Loucy (cell line): Measurements from ENCODE around the gene SERPINA5.

Experiments
- H2AFZ ChIP-seq: fragments of 200-600 bp; sonication (generic); 2 replicates; pipeline ENCODE4 v1.6.0; 2016; ENCODE audit warnings: antibody characterized with exemption, mild to moderate bottlenecking, low read length, moderate library complexity
- H3F3A ChIP-seq: fragments of 200-600 bp; 2 replicates; pipeline ENCODE4 v1.6.0; 2016; ENCODE audit warnings: antibody characterized with exemption, low read depth, mild to moderate bottlenecking
- H3K27me3 ChIP-seq: fragments of 200-600 bp; sonication (generic); 2 replicates; pipeline ENCODE4 v1.6.1; 2014; ENCODE audit warnings: low read length, mild to moderate bottlenecking; ENCODE audit not compliant: insufficient read depth, poor library complexity, severe bottlenecking
- H3K36me3 ChIP-seq: fragments of 200-600 bp; sonication (generic); 2 replicates; pipeline ENCODE4 v1.6.1; 2016; ENCODE audit warnings: low read length; ENCODE audit not compliant: insufficient read depth
- H3K4me1 ChIP-seq: fragments of 200-600 bp; sonication (generic); 2 replicates; pipeline ENCODE4 v1.5.1; 2014; ENCODE audit warnings: low read length, mild to moderate bottlenecking; ENCODE audit not compliant: insufficient read depth, poor library complexity, severe bottlenecking
- H3K4me2 ChIP-seq: fragments of 200-600 bp; sonication (generic); 2 replicates; pipeline ENCODE4 v1.6.0; 2014; ENCODE audit warnings: antibody characterized with exemption, low read length, low read depth, mild to moderate bottlenecking; ENCODE audit not compliant: poor library complexity, severe bottlenecking
- H3K4me3 ChIP-seq: fragments of 200-600 bp; sonication (generic); 2 replicates; pipeline ENCODE4 v1.5.1; 2014; ENCODE audit warnings: low read length, mild to moderate bottlenecking, mixed read lengths; ENCODE audit not compliant: poor library complexity, severe bottlenecking
- H3K79me2 ChIP-seq: fragments of 200-600 bp; sonication (generic); 2 replicates; pipeline ENCODE4 v1.6.1; 2014; ENCODE audit warnings: low read length; ENCODE audit not compliant: insufficient read depth
- H3K9ac ChIP-seq: fragments of 200-600 bp; sonication (generic); 2 replicates; pipeline ENCODE4 v1.6.0; 2014; ENCODE audit warnings: mild to moderate bottlenecking, low read depth, low read length, moderate library complexity; ENCODE audit not compliant: poor library complexity, severe bottlenecking
- H3K9me2 ChIP-seq: fragments of 200-600 bp; sonication (generic); replicated peaks from 2 replicates; pipeline ENCODE4 v1.6.1; 2016; ENCODE audit warnings: low read depth, low read length, mixed read lengths
- H3K9me3 ChIP-seq: fragments of 200-600 bp; sonication (generic); 2 replicates; pipeline ENCODE4 v1.6.1; 2014; ENCODE audit warnings: mild to moderate bottlenecking, antibody characterized with exemption, low read length, low read depth; ENCODE audit not compliant: insufficient read depth
- H4K20me1 ChIP-seq: fragments of 200-600 bp; sonication (generic); 2 replicates; pipeline ENCODE4 v1.6.0; 2014; ENCODE audit warnings: antibody characterized with exemption, low read length, mild to moderate bottlenecking; ENCODE audit not compliant: insufficient read depth, poor library complexity, severe bottlenecking
- EZH2phosphoT487 ChIP-seq: fragments of 200-600 bp; IDR thresholded peaks from 2 replicates; pipeline ENCODE4 v1.6.1; 2018; ENCODE audit warnings: antibody characterized with exemption, mild to moderate bottlenecking, moderate library complexity, borderline replicate concordance
- TF ChIP-seq, protein P1 (sequence below): fragments of 200-600 bp; sonication (generic); conservative IDR thresholded peaks from 2 replicates; pipeline ENCODE4 v1.5.1; 2014; ENCODE audit warnings: mild to moderate bottlenecking, antibody characterized with exemption, low read length

Gene SERPINA5

DNA sequence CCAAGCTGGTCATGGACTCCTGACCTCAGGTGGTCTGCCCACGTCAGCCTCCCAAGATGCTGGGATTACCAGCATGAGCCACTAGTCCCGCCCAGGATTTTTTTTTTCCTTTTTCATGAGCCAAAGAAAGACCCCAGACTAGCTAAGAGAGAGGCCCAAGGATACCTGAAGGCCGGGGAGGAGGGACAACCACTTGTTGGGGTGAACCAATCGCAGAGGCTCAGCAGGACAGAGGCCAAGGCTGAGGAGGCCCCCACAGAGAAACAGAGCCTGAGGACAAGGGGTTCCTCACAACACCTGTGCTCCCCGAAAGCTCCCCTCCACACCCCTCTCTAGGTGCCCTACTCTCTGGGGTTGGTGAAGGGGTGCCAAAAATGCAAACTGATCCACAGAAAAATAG is 30.0 kb downstream of the SERPINA5 start:
- Histone ChIP-seq H3K9me2 (no peaks in the 10 kb centered on the region), H4K20me1 (no peaks in the 10 kb centered on the region), H3K9ac (no peak overlapping the region), H3K79me2 (no peaks in the 10 kb centered on the region), H3K4me1 (no peaks in the 10 kb centered on the region), H3K9me3 (no peaks in the 10 kb centered on the region; the same call in 1 of the 2 replicates), H3K27me3 (no peaks in the 10 kb centered on the region), H3K36me3 (no peaks in the 10 kb centered on the region), H3F3A (no peaks in the 10 kb centered on the region), H2AFZ (no peak overlapping the region), H3K4me3 (no peak overlapping the region), H3K4me2 (no peak overlapping the region)
- TF ChIP-seq EZH2phosphoT487 = no peak
- TF ChIP-seq, protein P1, sequence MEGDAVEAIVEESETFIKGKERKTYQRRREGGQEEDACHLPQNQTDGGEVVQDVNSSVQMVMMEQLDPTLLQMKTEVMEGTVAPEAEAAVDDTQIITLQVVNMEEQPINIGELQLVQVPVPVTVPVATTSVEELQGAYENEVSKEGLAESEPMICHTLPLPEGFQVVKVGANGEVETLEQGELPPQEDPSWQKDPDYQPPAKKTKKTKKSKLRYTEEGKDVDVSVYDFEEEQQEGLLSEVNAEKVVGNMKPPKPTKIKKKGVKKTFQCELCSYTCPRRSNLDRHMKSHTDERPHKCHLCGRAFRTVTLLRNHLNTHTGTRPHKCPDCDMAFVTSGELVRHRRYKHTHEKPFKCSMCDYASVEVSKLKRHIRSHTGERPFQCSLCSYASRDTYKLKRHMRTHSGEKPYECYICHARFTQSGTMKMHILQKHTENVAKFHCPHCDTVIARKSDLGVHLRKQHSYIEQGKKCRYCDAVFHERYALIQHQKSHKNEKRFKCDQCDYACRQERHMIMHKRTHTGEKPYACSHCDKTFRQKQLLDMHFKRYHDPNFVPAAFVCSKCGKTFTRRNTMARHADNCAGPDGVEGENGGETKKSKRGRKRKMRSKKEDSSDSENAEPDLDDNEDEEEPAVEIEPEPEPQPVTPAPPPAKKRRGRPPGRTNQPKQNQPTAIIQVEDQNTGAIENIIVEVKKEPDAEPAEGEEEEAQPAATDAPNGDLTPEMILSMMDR = no peak

DNA sequence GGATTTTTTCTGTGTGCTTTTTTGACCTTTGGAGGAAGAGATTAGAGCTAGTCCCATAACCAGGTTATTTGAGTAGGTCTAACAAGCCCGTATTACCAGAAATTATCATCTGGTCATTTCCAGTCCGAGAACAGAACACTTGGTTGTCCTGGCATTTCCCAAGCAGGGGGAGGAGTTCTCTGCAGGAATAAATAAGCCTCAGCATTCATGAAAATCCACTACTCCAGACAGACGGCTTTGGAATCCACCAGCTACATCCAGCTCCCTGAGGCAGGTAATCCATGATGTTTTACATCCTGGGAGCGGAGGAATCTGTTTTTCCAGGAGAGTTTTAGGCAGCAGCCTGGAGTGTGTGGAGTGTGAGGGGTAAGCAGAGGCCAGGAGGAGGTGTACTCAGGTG is 30.9 kb downstream of the SERPINA5 start, which contains the start of gene SERPINA3:
TSS of gene SERPINA3 (plus strand) at position 218 of the 400 bp plus-strand sequence. CDS start 2,051 bp downstream, outside the sequence.
- no peak for TF ChIP-seq EZH2phosphoT487
- TF ChIP-seq, protein P1 = no peak
- H3K9me2 ChIP-seq = no peaks in the 10 kb centered on the region
- H3K36me3 ChIP-seq = no peaks in the 10 kb centered on the region
- H3K4me1 ChIP-seq = no peaks in the 10 kb centered on the region
- no peaks in the 10 kb centered on the region for H3K79me2 ChIP-seq
- no peaks in the 10 kb centered on the region for H3K27me3 ChIP-seq
- peaks cover 2% of the 10 kb centered on the region; the same call in 1 of the 2 replicates for H3K9me3 ChIP-seq
- H3K4me3 ChIP-seq = no peak within 1 kb of the TSS
- no peaks in the 10 kb centered on the region for H4K20me1 ChIP-seq
- no peaks in the 10 kb centered on the region for H3F3A ChIP-seq
- H3K4me2 ChIP-seq = no peak within 1 kb of the TSS
- no peak within 1 kb of the TSS for H3K9ac ChIP-seq
- H2AFZ ChIP-seq = no peak within 1 kb of the TSS

DNA sequence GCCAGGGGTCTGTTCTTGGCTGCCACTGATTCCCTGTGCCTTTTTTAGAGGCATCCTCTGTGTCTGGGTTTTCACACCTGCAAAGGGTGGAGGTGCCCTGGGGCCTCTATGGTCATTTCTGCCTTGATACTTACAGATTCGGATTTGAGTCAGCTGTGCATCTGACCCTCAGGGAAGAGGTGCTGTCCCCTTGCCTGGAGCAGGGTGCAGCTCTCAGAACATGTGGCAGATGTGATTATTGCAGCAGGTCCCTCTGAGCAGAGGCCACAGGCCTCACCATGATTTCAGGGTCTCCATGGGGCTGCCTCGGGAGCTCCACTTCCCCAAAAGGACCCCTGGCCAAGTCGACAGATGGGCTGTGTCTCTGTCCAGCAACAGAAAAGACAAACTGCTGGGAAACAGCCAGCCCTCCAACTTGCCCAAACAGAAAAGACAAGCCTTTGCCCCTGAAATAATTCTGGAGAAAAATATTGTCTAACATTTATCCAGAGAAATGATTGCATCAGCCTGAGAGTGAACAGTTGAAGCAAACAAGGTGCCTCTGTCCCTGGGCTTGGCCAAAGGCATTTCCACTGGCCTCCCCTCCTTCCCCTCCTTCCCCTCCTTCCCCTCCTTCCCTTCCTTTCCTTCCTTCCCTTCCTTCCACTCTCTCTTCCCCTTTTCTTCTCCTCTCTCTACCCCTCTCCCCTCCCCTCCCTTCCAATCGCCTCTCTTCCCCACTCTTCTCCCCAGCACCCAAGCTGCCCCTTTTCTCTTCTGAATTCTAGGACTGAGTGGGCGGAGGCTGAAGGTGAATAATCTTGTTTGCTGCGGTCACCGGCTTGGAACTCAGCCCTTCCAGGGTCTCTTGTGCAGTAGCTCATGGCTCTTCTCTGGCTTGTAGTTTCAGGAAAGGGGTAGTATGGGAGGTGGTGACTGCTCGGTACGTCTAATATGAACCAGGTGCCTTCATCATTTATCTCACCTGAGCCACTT is 31.6 kb downstream of the SERPINA5 start:
- Histone ChIP-seq H2AFZ (no peak overlapping the region), H3K4me2 (no peak overlapping the region), H3K36me3 (no peaks in the 10 kb centered on the region), H4K20me1 (no peaks in the 10 kb centered on the region), H3K9me3 (peaks cover 6% of the 10 kb centered on the region; the same call in 1 of the 2 replicates), H3F3A (no peaks in the 10 kb centered on the region), H3K9me2 (no peaks in the 10 kb centered on the region), H3K4me1 (no peaks in the 10 kb centered on the region), H3K27me3 (no peaks in the 10 kb centered on the region), H3K9ac (no peak overlapping the region), H3K4me3 (no peak overlapping the region), H3K79me2 (no peaks in the 10 kb centered on the region)
- TF ChIP-seq EZH2phosphoT487 = no peak
- TF ChIP-seq, protein P1 = no peak
